HFF-Myc (cell line): ENCODE results near the gene THTPA.
"Not testable (repeated sequence)": the region's sequence is repeated elsewhere in the genome, so short reads cannot be mapped to it uniquely, and the experiment has no call there.

ENCODE experiments used
- DNase-seq: peaks from one replicate; pipeline ENCODE4 v3.0.0-alpha.2; 2011; ENCODE audit warnings: low read depth; ENCODE audit errors: extremely low read depth
- H3K4me3 ChIP-seq: replicated peaks from 2 replicates; pipeline ENCODE4 v1.5.1; 2011; ENCODE audit warnings: low read depth, mild to moderate bottlenecking, control low read depth, low read length
- CTCF ChIP-seq: IDR thresholded peaks from 2 replicates; pipeline ENCODE4 v1.5.1; 2012; ENCODE audit warnings: mild to moderate bottlenecking, low read depth, low read length, control low read depth; ENCODE audit errors: missing control alignments

THTPA gene

DNA sequence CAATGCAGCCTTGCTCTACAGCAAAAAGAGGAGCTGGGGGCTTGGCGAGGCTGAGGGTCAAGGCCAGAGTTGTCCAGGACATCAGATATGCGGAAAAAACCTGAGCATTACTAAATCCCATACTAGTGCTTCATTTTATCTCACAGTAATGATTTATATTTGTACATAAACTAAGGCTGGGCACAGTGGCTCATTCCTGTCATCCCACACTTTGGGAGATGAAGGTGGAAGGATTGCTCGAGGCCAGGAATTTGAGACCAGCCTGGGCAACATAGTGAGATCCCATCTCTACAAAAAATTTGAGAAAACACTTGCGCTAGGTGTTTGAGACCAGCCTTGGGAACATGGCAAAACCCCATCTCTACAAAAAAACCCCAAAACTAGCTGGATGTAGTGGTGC lies 34.1 kb downstream of the THTPA start:
- TF ChIP-seq CTCF, result no peak
- no peak overlapping the region for H3K4me3 ChIP-seq
- no peak for DNase-seq

GRCh38 chr14:23594191-23594590 lies 38.1 kb downstream of the THTPA start:
- DNase-seq, H3K4me3 ChIP-seq: not testable (repeated sequence)

- no peak for DNase-seq
- H3K4me3 ChIP-seq, result no peak overlapping the region
- TF ChIP-seq CTCF, result no peak
These were observed 44.2 kb downstream of the THTPA start for GRCh38 chr14:23600322-23600707.

GRCh38 chr14:23600806-23601205 lies 44.7 kb downstream of the THTPA start:
- DNase-seq, result no peak
- TF ChIP-seq CTCF, result no peak
- no peak overlapping the region for H3K4me3 ChIP-seq

DNA sequence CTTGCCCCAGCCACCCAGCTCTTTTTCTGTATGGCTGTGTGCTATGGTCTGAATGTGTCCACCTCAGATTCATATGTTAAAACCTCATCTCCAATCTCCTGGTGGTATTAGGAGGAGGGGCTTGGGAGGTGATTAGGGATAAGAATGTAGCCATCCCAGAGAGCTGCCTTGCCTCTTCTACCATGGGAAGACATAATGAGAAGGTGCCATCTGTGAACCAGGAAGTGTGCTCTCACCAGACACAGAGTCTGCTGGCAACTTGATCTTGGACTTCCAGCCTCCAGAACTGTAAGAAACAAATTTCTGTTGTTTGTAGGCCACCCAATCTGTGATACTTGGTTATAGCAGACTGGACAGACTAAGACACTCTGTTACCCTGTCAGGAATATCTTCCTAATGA lies 45.4 kb downstream of the THTPA start:
- no peak overlapping the region for H3K4me3 ChIP-seq
- DNase-seq, result no peak
- no peak for TF ChIP-seq CTCF

DNA sequence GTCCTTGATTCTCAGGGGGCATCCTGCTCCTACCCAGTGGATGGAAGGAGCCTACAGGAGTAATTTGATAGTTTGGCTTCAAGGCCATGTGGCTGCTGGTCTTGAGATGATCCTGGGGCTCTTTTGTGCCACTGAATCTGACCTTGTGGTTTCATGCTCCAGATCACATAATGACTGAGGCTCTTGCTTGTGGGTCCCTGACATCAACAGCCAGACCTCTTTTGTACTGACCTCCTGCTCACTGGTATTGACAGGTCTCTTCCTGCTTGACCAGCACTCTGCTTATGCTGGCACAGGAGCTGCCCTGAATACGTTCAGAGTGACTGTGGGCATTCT lies 45.7 kb downstream of the THTPA start:
- H3K4me3 ChIP-seq, result no peak overlapping the region
- DNase-seq, result no peak
- no peak for TF ChIP-seq CTCF

DNA sequence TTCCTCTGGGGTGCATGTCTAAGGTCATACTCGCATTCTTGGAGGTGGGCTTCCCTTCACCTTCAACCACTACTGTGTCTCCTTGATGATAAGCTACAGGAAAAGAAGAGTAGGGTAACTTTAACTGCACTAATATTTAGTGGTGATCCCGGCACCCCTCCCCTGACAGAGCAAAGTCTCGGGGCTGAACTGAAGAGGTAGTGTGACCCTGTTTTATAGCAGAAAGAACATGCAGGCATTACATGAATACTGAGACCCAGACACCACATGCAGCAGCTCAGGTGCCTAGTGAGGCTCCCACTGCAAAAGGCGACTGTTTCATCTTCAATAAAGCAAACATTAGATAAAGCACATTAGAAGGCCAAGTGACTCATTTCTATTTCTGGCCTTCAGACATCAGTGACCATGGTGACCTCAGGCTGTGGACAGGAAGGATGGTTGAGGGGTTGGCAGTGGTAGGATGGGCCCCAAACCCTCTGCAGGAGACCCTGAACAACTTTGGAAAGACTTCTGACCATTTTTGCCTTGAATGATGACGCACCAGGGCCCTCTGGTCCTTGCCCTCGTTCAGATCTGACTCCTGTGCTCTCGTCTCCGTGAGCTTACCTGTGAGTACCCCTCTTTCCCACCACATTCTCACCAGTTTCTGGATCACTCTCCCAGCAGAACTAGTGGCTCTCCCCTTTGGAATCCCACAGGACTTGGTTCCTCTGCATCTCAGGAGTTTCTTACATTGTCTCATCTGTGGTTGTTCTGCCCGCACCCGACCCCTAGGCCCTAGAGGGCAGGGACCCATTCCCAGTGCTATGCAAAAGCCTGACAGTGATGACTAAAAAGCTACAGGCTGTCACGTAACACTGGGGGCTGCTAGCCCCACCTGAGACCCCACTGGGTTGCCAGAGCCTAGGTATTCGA lies 46.4 kb downstream of the THTPA start:
- no peak for DNase-seq
- no peak for TF ChIP-seq CTCF
- no peak overlapping the region for H3K4me3 ChIP-seq
